ENCODE data around the gene PHF20.
"Not testable (repeated sequence)": the region's sequence is repeated elsewhere in the genome, so short reads cannot be mapped to it uniquely, and the experiment has no call there.

GRCh38 chr20:35785541-35785940, 13.7 kb downstream of the PHF20 start:
- not testable (repeated sequence) for TF ChIP-seq CTCF (conservative IDR thresholded peaks at IDR 0.05); ZFX (IDR thresholded peaks at IDR 0.05)

Measured in C4-2B (cell line).